Keratinocyte (primary cell): ENCODE measurements around the gene OR51Q1. TPM values are rescaled to one million over a fixed set of nuclear protein-coding genes. Genes with fewer than 3 reads are reported as not detected.

ENCODE experiments used
- DNase-seq: peaks from one replicate; pipeline ENCODE4 v3.0.0-alpha.2; 2011; ENCODE audit warnings: low read depth, missing footprints, low spot score
- FAIRE-seq: peaks from 2 replicates; lab custom pipeline; 2011; peaks lifted over from hg19 to GRCh38; lab: Jason Lieb, UNC
- H2AFZ ChIP-seq: 2 replicates; pipeline ENCODE4 v1.6.0; 2012; ENCODE audit warnings: low read length, control low read depth, inconsistent platforms; ENCODE audit not compliant: control insufficient read depth
- H3K27ac ChIP-seq: 2 replicates; pipeline ENCODE4 v1.5.1; 2011; ENCODE audit warnings: low read length; ENCODE audit not compliant: control insufficient read depth, insufficient read depth
- H3K27me3 ChIP-seq: 3 replicates; pipeline ENCODE4 v1.6.0; 2011; ENCODE audit warnings: low read length; ENCODE audit not compliant: control insufficient read depth, insufficient read depth; ENCODE audit errors: extremely low read depth
- H3K36me3 ChIP-seq, 2 experiments: 2 replicates in 1 of 2; 3 replicates in 1 of 2; pipeline ENCODE4 v1.5.1; 2011; ENCODE audit warnings: low read length in 2 of 2, mild to moderate bottlenecking in 1 of 2; ENCODE audit not compliant: control insufficient read depth in 2 of 2, insufficient read depth in 2 of 2; ENCODE audit errors: extremely low read depth in 1 of 2
- H3K4me1 ChIP-seq: 3 replicates; pipeline ENCODE4 v1.5.1; 2011; ENCODE audit warnings: low read length; ENCODE audit not compliant: control insufficient read depth, insufficient read depth; ENCODE audit errors: extremely low read depth
- H3K4me2 ChIP-seq: 3 replicates; pipeline ENCODE4 v1.6.0; 2011; ENCODE audit warnings: low read depth, low read length; ENCODE audit not compliant: control insufficient read depth, insufficient read depth; ENCODE audit errors: extremely low read depth
- H3K4me3 ChIP-seq, 3 experiments: fragments of 200-600 bp in 1 of 3; sonication (generic) in 1 of 3; 2 replicates in 2 of 3; 3 replicates in 1 of 3; pipeline ENCODE4 v1.5.1; 2011 to 2016; ENCODE audit warnings: low read length in 3 of 3, mild to moderate bottlenecking in 3 of 3, control low read depth in 2 of 3, inconsistent platforms in 1 of 3, low read depth in 1 of 3, mixed read lengths in 1 of 3, mixed run types in 1 of 3, moderate library complexity in 1 of 3; ENCODE audit not compliant: control insufficient read depth in 2 of 3, insufficient read depth in 2 of 3; ENCODE audit errors: extremely low read depth in 1 of 3
- H3K79me2 ChIP-seq: 2 replicates; pipeline ENCODE4 v1.6.0; 2012; ENCODE audit warnings: low read length; ENCODE audit not compliant: control insufficient read depth, insufficient read depth
- H3K9ac ChIP-seq: 3 replicates; pipeline ENCODE4 v1.6.0; 2011; ENCODE audit warnings: low read length; ENCODE audit not compliant: control insufficient read depth, insufficient read depth; ENCODE audit errors: extremely low read depth
- H3K9me1 ChIP-seq: 3 replicates; pipeline ENCODE4 v1.6.0; 2011; ENCODE audit warnings: low read length; ENCODE audit not compliant: control insufficient read depth, insufficient read depth; ENCODE audit errors: extremely low read depth
- H3K9me3 ChIP-seq: 2 replicates; pipeline ENCODE4 v1.5.1; 2012; ENCODE audit warnings: low read depth, low read length; ENCODE audit not compliant: control insufficient read depth
- H4K20me1 ChIP-seq: 3 replicates; pipeline ENCODE4 v1.6.0; 2011; ENCODE audit warnings: low read length; ENCODE audit not compliant: control insufficient read depth, insufficient read depth; ENCODE audit errors: extremely low read depth
- CTCF ChIP-seq, 3 experiments: IDR thresholded peaks in 1 of 3; conservative IDR thresholded peaks in 1 of 3; optimal IDR thresholded peaks in 1 of 3; 2 replicates in 2 of 3; 3 replicates in 1 of 3; pipeline versions ENCODE3 to v1.5.1; 2011; ENCODE audit warnings: low read length in 3 of 3, mild to moderate bottlenecking in 3 of 3, moderate library complexity in 2 of 3, control low read depth in 1 of 3, inconsistent platforms in 1 of 3; ENCODE audit not compliant: insufficient read depth in 2 of 3; ENCODE audit errors: extremely low read depth in 1 of 3
- EZH2 ChIP-seq: IDR thresholded peaks from one replicate; pipeline ENCODE4 v1.6.1; 2012; ENCODE audit warnings: inconsistent platforms, mild to moderate bottlenecking, low read length, moderate library complexity
- dilution Hi-C: fragments of 300-500 bp; cut with MboI; formaldehyde crosslinking; loops from one replicate; pipeline ENCODE4 v1.7.0; 2020; ENCODE audit warnings: low sequenced_read_pairs; ENCODE audit not compliant: extremely low pct_ligation_motif_present
- polyA minus RNA-seq, 3 experiments: library from RNA; depleted of rRNA, polyadenylated mRNA; stranded (reverse); fragments of >200 nt; gene quantifications; 1 replicate in 1 of 3; 2 replicates in 1 of 3; 3 replicates in 1 of 3; pipeline ENCODE4 v1.2.3, GENCODE V29; 2011
- polyA plus RNA-seq, 5 experiments: library from polyadenylated mRNA; depleted of rRNA in 3 of 5; stranded (reverse) in 3 of 5; stranded (forward) in 1 of 5; unstranded in 1 of 5; fragments of >200 nt; gene quantifications; 1 replicate in 1 of 5; 2 replicates in 3 of 5; 3 replicates in 1 of 5; pipeline versions ENCODE4 v1.2.1 to v1.2.3, GENCODE V29; 2011 to 2012; ENCODE audit warnings: missing spikeins in 2 of 5, low read depth in 1 of 5, low replicate concordance in 1 of 5

OR51Q1 gene
- polyA plus RNA-seq (not detected in 3 replicates), polyA minus RNA-seq (not detected in 3 replicates)
- polyA plus RNA-seq (2011; ENCODE audit: low read depth) = not detected
- not detected in 2 replicates for polyA plus RNA-seq (2011; cell fraction: cytosol; rRNA removed)
- not detected in 2 replicates for polyA plus RNA-seq (2011; cell fraction: nucleus; rRNA removed)
- not detected in 2 replicates for polyA plus RNA-seq (2012; ENCODE audit: low replicate concordance)
- polyA minus RNA-seq (2011; cell fraction: cytosol; rRNA and poly(A)+ RNA removed) = not detected
- polyA minus RNA-seq (2011; cell fraction: nucleus; rRNA and poly(A)+ RNA removed) = not detected in 2 replicates

- H3K4me1 ChIP-seq = no peaks in the 10 kb centered on the region
- H3K9me1 ChIP-seq = no peaks in the 10 kb centered on the region
- peaks cover 2% of the 10 kb centered on the region for H3K9me3 ChIP-seq
- H4K20me1 ChIP-seq = no peaks in the 10 kb centered on the region
- no peak within 1 kb of the TSS for H3K4me3 ChIP-seq
- DNase-seq (no peak), FAIRE-seq (no peak)
- dilution Hi-C loops = no loop called here
- H3K9ac ChIP-seq = no peak within 1 kb of the TSS
- no peaks in the 10 kb centered on the region for H3K79me2 ChIP-seq
- no peaks in the 10 kb centered on the region for H3K27me3 ChIP-seq
- no peak within 1 kb of the TSS for H3K4me2 ChIP-seq
- H3K27ac ChIP-seq = no peak within 1 kb of the TSS
- H3K36me3 ChIP-seq = no peaks in the 10 kb centered on the region
- no peak within 1 kb of the TSS for H2AFZ ChIP-seq
- no peak for TF ChIP-seq CTCF (optimal IDR thresholded peaks at IDR 0.05 in 1 of 3, IDR thresholded peaks at IDR 0.05 in 1 of 3, conservative IDR thresholded peaks at IDR 0.05 in 1 of 3; ENCODE audit: extremely low read depth in 1 of 3, insufficient read depth in 2 of 3, low read length in 3 of 3)
- TF ChIP-seq EZH2 = no peak
These were observed at the start of gene OR51Q1 for GRCh38 chr11:5421811-5422210. Gene OR51Q1 (plus strand): TSS chr11:5422111. CDS start chr11:5422201, 90 bp downstream.

- Histone ChIP-seq H3K9ac (no peak overlapping the region), H3K9me3 (no peaks in the 10 kb centered on the region), H4K20me1 (no peaks in the 10 kb centered on the region), H3K79me2 (no peaks in the 10 kb centered on the region), H3K4me1 (no peaks in the 10 kb centered on the region), H3K36me3 (no peaks in the 10 kb centered on the region), H3K27ac (no peak overlapping the region), H3K27me3 (no peaks in the 10 kb centered on the region), H3K4me2 (no peak overlapping the region), H3K9me1 (no peaks in the 10 kb centered on the region), H3K4me3 (no peak overlapping the region), H2AFZ (no peak overlapping the region)
- no peak for FAIRE-seq
- peak; percentile 2 for DNase-seq
- dilution Hi-C loops = no loop called here
- TF ChIP-seq CTCF (optimal IDR thresholded peaks at IDR 0.05 in 1 of 3, IDR thresholded peaks at IDR 0.05 in 1 of 3, conservative IDR thresholded peaks at IDR 0.05 in 1 of 3; ENCODE audit: extremely low read depth in 1 of 3, insufficient read depth in 2 of 3, low read length in 3 of 3) (peak; percentile 80 to 83 (median 82)), EZH2 (no peak)
These were observed 41.1 kb upstream of the OR51Q1 start for GRCh38 chr11:5380740-5381342.
